Measurements from ENCODE around the gene ABCC12.
"Not testable (repeated sequence)": the region's sequence is repeated elsewhere in the genome, so short reads cannot be mapped to it uniquely, and the experiment has no call there.

ABCC12 gene

DNA sequence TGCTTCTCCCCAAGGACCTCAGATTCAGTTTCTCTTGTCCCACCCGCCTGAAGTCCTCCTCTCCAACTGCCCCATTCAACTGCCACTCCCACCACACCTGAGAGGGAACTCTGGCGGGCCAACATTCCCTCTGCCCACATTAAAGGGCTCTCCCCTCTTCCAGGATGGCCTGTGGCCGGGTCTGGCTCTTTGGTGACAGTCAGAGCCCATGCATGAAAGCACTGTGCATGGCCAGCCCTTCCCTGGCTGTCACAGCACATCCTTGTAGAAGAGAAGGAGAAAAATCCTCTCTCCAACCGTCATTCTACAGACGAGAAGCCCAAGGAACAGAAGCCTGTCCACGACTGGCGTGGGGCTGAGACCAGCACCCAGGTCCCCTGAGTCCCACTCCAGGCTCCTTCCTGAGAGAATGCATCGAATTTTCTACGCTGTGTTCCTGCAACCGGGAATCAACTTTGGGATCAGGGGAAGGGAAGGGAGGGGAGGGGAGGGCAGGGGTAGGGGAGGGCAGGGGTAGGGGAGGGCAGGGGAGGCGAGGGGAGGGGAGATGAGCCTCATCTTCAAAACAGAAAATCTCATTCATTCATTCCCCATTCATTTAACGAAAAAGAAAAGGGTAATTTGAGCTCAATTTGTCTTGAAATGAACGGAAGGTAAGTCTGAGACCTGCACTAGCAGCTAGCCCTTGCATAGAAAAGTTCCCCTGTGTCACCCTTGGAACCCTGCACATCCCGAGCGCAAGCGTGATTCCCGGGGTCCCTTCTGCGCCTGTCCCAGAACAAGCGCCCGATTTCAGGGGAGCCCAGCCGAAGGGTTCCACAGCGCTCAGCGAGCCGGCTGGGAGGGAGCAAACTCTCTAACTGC, at the start of gene ABCC12:
TSS of gene ABCC12 (minus strand) at position 68 of the 864 bp plus-strand sequence. CDS start 9,569 bp downstream, outside the sequence.
- DNase-seq (ENCODE audit: low read depth in 2 of 2): no peak

GRCh38 chr16:48204825-48205151, 49.0 kb upstream of the ABCC12 start:
- no peak for DNase-seq (ENCODE audit: low read depth in 2 of 2)

DNA sequence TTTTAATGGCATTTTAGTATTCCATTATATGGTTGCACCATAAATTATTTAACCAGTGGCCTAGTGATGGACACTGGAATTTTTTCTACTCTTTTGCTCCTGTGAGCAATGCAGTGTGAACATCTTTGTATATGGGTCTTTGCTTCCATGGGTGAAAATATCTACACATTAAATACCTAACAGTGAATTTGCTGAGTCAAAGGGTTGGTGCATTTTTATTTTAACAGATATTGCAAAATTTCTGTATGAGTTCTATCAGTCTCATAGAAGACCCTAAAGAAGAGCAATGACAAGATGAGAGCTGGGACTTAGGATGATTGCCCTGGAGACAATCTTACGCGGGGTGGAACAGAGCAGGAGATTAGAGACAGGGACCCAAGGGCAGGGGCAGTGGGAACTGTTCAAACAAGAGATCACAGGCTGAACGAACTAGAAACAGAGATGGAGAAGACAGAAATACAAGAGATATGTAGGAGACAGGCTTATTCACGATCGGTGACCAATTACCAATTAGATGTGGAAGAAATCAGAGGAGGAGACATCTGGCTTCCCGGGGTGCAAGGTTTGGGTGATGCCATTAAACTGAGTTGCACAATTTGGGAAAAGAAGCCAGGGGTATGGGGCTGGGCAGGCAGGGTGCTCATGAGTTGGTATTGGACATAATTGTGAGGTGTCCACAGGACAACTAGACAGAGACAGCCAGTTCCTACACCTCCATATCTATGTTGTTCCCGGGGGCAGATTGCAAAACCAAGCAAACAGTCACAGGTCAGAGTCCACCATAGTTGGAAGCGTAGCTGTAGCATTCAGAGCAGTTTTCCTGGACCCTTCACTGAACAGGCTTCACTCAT, 48.4 kb upstream of the ABCC12 start:
- DNase-seq (ENCODE audit: low read depth in 2 of 2): no peak

GRCh38 chr16:48201515-48202201, 45.9 kb upstream of the ABCC12 start:
- DNase-seq (ENCODE audit: low read depth in 2 of 2): no peak

DNA sequence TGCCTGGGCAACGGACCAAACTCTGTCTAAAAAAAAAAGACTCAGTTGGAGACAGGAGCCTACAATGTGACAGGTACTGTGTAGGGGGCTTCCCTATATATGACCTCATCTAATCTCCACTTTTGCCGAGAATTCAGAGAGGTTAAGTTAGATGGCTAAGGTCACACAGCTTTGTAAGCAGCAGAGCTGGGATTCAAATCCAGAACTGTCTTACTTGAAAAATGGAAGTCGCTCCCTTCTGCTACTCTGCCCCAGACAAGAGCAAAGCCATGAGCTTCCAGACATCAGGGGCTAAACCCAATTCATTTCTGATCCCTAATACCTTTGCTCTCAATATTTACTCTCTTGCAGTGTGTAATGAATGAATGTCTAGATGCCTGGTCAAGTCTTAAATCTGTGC, 41.5 kb upstream of the ABCC12 start:
- no peak for DNase-seq (ENCODE audit: low read depth in 2 of 2)

GRCh38 chr16:48194828-48195556, 39.2 kb upstream of the ABCC12 start:
- DNase-seq (ENCODE audit: low read depth in 2 of 2): no peak

GRCh38 chr16:48193846-48194245, 38.1 kb upstream of the ABCC12 start:
- DNase-seq (ENCODE audit: low read depth in 2 of 2): no peak

- no peak for DNase-seq (ENCODE audit: low read depth in 2 of 2)
Measured at GRCh38 chr16:48188449-48189102, 32.8 kb upstream of the ABCC12 start.

GRCh38 chr16:48187779-48188178, 32.0 kb upstream of the ABCC12 start:
- no peak for DNase-seq (ENCODE audit: low read depth in 2 of 2)

DNA sequence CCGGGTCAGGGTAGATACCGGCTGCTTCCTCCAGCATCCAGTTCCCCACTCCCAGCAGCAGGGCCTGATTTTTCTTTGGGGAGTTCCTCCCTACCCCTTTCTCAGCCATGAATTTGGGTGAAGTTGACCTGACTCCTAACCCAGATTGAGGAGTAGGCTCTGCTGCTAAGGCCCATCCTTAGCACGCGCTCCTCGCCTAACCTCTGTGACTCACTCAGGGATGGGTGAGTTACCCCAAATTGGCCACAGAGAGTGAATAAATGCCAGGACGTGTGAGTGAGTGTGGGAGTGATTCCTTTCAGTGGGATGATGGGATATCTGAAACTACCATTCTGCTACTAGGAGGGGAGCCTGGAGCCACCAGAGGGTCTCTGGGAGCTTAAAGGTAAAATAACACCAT, 28.9 kb upstream of the ABCC12 start:
- DNase-seq (ENCODE audit: low read depth in 2 of 2): no peak

GRCh38 chr16:48182979-48183537, 27.3 kb upstream of the ABCC12 start:
- no peak for DNase-seq (ENCODE audit: low read depth in 2 of 2)

- not testable (repeated sequence) for DNase-seq (ENCODE audit: low read depth in 2 of 2)
Measured at GRCh38 chr16:48181746-48182520, 26.1 kb upstream of the ABCC12 start.

GRCh38 chr16:48180868-48181480, 25.2 kb upstream of the ABCC12 start:
- DNase-seq (ENCODE audit: low read depth in 2 of 2): no peak

GRCh38 chr16:48176635-48177408, 21.0 kb upstream of the ABCC12 start:
- no peak for DNase-seq (ENCODE audit: low read depth in 2 of 2)

- DNase-seq (ENCODE audit: low read depth in 2 of 2): no peak
Measured at GRCh38 chr16:48173889-48174288, 18.1 kb upstream of the ABCC12 start.

DNA sequence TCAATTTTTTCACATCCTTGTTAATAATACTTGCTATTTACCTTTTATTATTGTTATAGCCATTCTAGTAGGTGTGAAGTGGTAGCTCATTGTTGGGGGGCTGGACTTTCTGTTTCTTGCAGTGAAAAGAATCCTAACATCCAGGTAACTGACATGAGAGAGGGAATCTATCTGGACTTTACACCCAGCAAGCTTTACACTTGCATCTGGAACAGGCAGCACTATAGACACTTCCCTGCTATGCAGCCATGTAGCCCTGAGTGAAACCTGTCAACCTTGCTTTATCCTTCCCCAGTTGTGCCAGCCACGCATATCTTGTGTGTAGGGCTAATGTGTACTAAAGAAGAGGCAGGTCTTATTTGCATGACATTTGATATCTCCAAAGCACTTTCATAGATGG, 16.9 kb upstream of the ABCC12 start:
- DNase-seq (ENCODE audit: low read depth in 2 of 2): no peak

- no peak for DNase-seq (ENCODE audit: low read depth in 2 of 2)
Measured at GRCh38 chr16:48169896-48170295, 14.1 kb upstream of the ABCC12 start.

GRCh38 chr16:48168075-48168474, 12.3 kb upstream of the ABCC12 start:
- DNase-seq (ENCODE audit: low read depth in 2 of 2): no peak

DNA sequence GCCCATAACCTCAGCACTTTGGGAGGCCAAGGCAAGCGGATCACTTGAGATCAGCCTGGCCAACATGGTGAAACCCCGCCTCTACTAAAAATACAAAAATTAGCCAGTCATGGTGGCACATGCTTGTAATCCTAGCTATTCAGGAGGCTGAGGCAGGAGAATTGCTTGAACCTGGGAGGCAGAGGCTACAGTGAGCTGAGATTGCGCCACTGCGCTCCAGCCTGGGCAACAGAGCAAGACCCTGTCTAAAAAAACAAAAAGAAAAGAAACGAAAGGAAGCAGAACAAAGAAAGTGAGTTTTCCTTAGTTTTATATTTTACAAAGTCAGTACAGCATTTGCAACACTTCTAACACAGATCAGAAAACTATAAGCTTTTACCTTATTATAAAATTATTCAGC, 10.8 kb upstream of the ABCC12 start:
- not testable (repeated sequence) for DNase-seq (ENCODE audit: low read depth in 2 of 2)
